Breast epithelium (tissue), 3 donors: Measurements from ENCODE around the gene TTC17.

Source experiments
- CTCF ChIP-seq, 3 donors: fragments of 450-650 bp; IDR thresholded peaks; one replicate each; pipeline ENCODE4 v1.5.1; 2016 to 2017; ENCODE audit warnings: antibody characterized with exemption in 3 of 3, mild to moderate bottlenecking in 3 of 3, moderate library complexity in 3 of 3
- POLR2AphosphoS5 ChIP-seq, 3 donors: sonication (generic); formaldehyde crosslinking; IDR thresholded peaks; one replicate each; pipeline ENCODE4 v1.6.1; 2017; ENCODE audit warnings: antibody characterized with exemption in 3 of 3

- TF ChIP-seq POLR2AphosphoS5 (IDR thresholded peaks at IDR 0.05) (no peak), CTCF (IDR thresholded peaks at IDR 0.05) (no peak)
Observed at GRCh38 chr11:43459246-43459645, 100.5 kb downstream of the TTC17 start.
